GM12891 (cell line): ENCODE measurements around the gene RAMP1.

Experiments
- POLR2A ChIP-seq: IDR thresholded peaks from 2 replicates; pipeline ENCODE4 v1.6.1; 2011; ENCODE audit warnings: low read depth, low read length, control low read depth
- POLR2AphosphoS5 ChIP-seq: IDR thresholded peaks from 2 replicates; pipeline ENCODE4 v1.6.1; 2011; ENCODE audit warnings: low read depth, low read length, control low read depth
- SPI1 ChIP-seq: IDR thresholded peaks from 2 replicates; pipeline ENCODE4 v1.6.1; 2011; ENCODE audit warnings: low read depth, low read length, control low read depth

DNA sequence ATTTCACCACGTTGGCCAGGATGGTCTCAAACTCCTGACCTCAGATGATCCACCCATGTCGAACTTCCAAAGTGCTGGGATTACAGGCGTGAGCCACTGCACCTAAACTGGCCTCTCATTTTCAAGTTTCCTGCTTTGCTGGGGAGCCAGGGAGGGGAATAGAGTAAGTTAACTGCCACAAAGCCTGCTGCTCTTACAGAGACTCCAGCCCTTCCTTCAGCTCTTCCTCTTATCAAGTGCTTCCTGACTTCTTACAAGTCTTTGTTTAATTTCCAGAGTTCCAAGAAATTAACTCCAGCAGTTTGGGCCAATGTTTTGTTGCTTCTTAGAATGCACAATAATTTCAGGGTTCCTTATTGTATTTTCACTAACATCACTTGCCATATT is 83.1 kb downstream of the RAMP1 start:
- no peak for TF ChIP-seq SPI1
- no peak for TF ChIP-seq POLR2A
- TF ChIP-seq POLR2AphosphoS5 = no peak
